C4-2B (cell line): ENCODE results near the gene ATP5F1E.

Source experiments
- CTCF ChIP-seq: fragments of 450-650 bp; conservative IDR thresholded peaks from 2 replicates; pipeline ENCODE4 v1.5.1; 2017; ENCODE audit warnings: mild to moderate bottlenecking
- ZFX ChIP-seq: fragments of 450-650 bp; IDR thresholded peaks from 2 replicates; pipeline ENCODE4 v1.6.1; 2017

GRCh38 chr20:58978351-58979190, 53.6 kb downstream of the ATP5F1E start:
- TF ChIP-seq CTCF: no peak
- no peak for TF ChIP-seq ZFX
